Lower lobe of right lung (tissue), 2 donors: ENCODE data around the gene APOLD1. TPM values are rescaled to one million over a fixed set of nuclear protein-coding genes. Genes with fewer than 3 reads are reported as not detected.
"Not testable (repeated sequence)": the region's sequence is repeated elsewhere in the genome, so short reads cannot be mapped to it uniquely, and the experiment has no call there.

ENCODE experiments used
- ATAC-seq, 2 donors: fragments of 200-7000 bp; cut with Tn5 transposase; one replicate each; pipeline ENCODE4 v1.9.1; 2020 to 2022; ENCODE audit warnings: mild to moderate bottlenecking in 2 of 2, moderate library complexity in 2 of 2
- DNase-seq: peaks from one replicate; pipeline ENCODE4 v3.0.0-alpha.2; 2020
- H3K27ac ChIP-seq: fragments of 200-600 bp; one replicate; pipeline ENCODE4 v1.8.0; 2022
- H3K27me3 ChIP-seq: fragments of 200-600 bp; one replicate; pipeline ENCODE4 v1.8.0; 2022; ENCODE audit warnings: low read depth
- H3K36me3 ChIP-seq: fragments of 200-600 bp; one replicate; pipeline ENCODE4 v1.8.0; 2022; ENCODE audit warnings: mild to moderate bottlenecking
- H3K4me1 ChIP-seq: fragments of 200-600 bp; one replicate; pipeline ENCODE4 v1.8.0; 2022
- H3K4me3 ChIP-seq: fragments of 200-600 bp; one replicate; pipeline ENCODE4 v1.8.0; 2022; ENCODE audit warnings: mild to moderate bottlenecking
- H3K9me3 ChIP-seq: fragments of 200-600 bp; one replicate; pipeline ENCODE4 v1.8.0; 2022
- CTCF ChIP-seq: fragments of 200-600 bp; IDR thresholded peaks from one replicate; pipeline ENCODE4 v1.8.0; 2022; ENCODE audit warnings: antibody characterized with exemption, mild to moderate bottlenecking
- intact Hi-C: fragments of 100-400 bp; cut with DNase I; formaldehyde crosslinking; loops from one replicate; pipeline ENCODE4 v1.11.0; 2022
- microRNA-seq: library from miRNA; unstranded; fragments of <30 nt; microRNA quantifications from one replicate; pipeline ENCODE4 v1.2.0, GENCODE V29; 2020; ENCODE audit warnings: borderline number of aligned reads
- total RNA-seq: library from RNA; stranded (reverse); fragmentation: NEBNext Ultra II Directional; extraction: Animal tissue kit (Norgen Biotek cat#: 25700); gene quantifications from one replicate; pipeline ENCODE4 v1.2.1, GENCODE V29; 2021
- donor health status: DM: no; HTN: yes; CAD: no; lungs with severe emphysema.

APOLD1 gene
- total RNA-seq, 1 donor from 2014 or later, result 11.0 TPM

- no peak for ATAC-seq
- Histone ChIP-seq H3K9me3 (no peaks in the 10 kb centered on the region), H3K36me3 (peaks cover 8% of the 10 kb centered on the region), H3K4me1 (no peaks in the 10 kb centered on the region), H3K27ac (no peak overlapping the region), H3K4me3 (no peak overlapping the region), H3K27me3 (no peaks in the 10 kb centered on the region)
- intact Hi-C loops, result no loop called here
- no peak for DNase-seq
- TF ChIP-seq CTCF, result no peak
Measured at GRCh38 chr12:12839003-12839395, 53.5 kb downstream of the APOLD1 start.

GRCh38 chr12:12839439-12839838 is 54.0 kb downstream of the APOLD1 start:
- H3K9me3 ChIP-seq, H3K4me1 ChIP-seq, intact Hi-C loops, ATAC-seq, H3K36me3 ChIP-seq, DNase-seq, H3K27ac ChIP-seq, H3K4me3 ChIP-seq, H3K27me3 ChIP-seq: not testable (repeated sequence)

GRCh38 chr12:12839873-12840579 is 54.6 kb downstream of the APOLD1 start:
- ATAC-seq (no peak), DNase-seq (no peak)
- intact Hi-C loops, result no loop called here
- Histone ChIP-seq H3K27me3 (no peaks in the 10 kb centered on the region), H3K4me1 (no peaks in the 10 kb centered on the region), H3K4me3 (no peak overlapping the region), H3K27ac (no peak overlapping the region), H3K36me3 (peaks cover 5% of the 10 kb centered on the region), H3K9me3 (no peaks in the 10 kb centered on the region)
- TF ChIP-seq CTCF, result no peak

DNA sequence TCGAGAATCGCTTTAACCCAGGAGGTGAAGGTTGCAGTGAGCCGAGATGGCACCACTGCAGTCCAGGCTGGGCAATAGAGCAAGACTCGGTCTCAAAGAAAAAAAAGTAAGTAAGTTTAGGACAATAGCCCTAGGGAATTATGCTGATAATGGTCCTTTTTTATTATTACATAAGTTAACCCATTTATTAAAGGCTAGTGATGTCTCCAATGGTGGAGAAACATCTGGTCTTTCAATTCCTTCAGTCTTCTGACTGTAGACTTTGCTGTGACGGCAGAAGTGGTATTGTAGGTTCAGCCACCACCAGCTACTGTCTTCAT is 55.1 kb downstream of the APOLD1 start:
- Histone ChIP-seq H3K27me3 (no peaks in the 10 kb centered on the region), H3K36me3 (peaks cover 1% of the 10 kb centered on the region), H3K27ac (no peak overlapping the region), H3K4me1 (no peaks in the 10 kb centered on the region), H3K9me3 (no peaks in the 10 kb centered on the region), H3K4me3 (no peak overlapping the region)
- TF ChIP-seq CTCF, result no peak
- ATAC-seq (no peak), DNase-seq (no peak)
- intact Hi-C loops, result no loop called here

Small RNA genes within 50 kb of the gene (microRNA-seq; reads per million reads assigned to microRNA genes)
- not detected for gene MIR613

Other genes with a start within 250 kb of the APOLD1 start
- gene DUSP16, start 222.8 kb upstream of the APOLD1 start, total RNA-seq, result 44.0 TPM
- gene CREBL2, start 173.8 kb upstream of the APOLD1 start, total RNA-seq, result 46.3 TPM
- not detected for gene GPR19, start 89.5 kb upstream of the APOLD1 start, total RNA-seq
- gene CDKN1B, start 68.3 kb upstream of the APOLD1 start, total RNA-seq, result 57.7 TPM
- gene DDX47, start 27.7 kb downstream of the APOLD1 start, total RNA-seq, result 45.1 TPM
- gene GPRC5A, start 105.9 kb downstream of the APOLD1 start, total RNA-seq, result 482 TPM
- gene GPRC5D, start 166.5 kb downstream of the APOLD1 start, total RNA-seq, result not detected
- gene HEBP1, start 214.6 kb downstream of the APOLD1 start, total RNA-seq, result 72.7 TPM